ENCODE data around the gene PLA2G6. TPM values are rescaled to one million over a fixed set of nuclear protein-coding genes. Genes with fewer than 3 reads are reported as not detected.

Gene PLA2G6
- total and polyA plus RNA-seq, 4 experiments from 2014 or later: 1.1 to 238 (median 116) TPM

DNA sequence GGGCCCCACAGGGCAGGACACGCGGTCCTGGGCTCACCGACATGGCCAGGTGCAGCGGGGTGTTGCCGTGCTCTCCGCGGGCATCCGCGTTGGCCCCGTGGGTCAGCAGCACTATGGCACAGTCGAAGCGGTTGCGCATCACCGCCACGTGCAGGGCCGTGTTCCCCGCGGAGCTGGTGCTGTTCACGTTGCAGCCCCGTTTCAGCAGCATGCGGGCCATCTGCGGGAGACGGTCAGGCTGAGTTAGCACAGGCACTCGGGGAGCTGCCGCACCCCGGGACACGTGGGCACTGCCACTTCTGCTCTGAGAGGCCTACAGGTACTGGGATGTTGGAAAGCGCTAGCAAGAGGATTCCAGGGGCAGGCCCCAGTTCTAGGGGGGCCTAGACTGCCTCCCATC is 48.8 kb downstream of the PLA2G6 start:
- no peak overlapping the region for H3K27ac Mint-ChIP-seq
- H3K4me3 Mint-ChIP-seq: no peak overlapping the region
- H3K36me3 Mint-ChIP-seq: peaks cover 25 to 36% of the 10 kb centered on the region in 2 donors
- H3K4me3 ChIP-seq (ENCODE audit: low read length in 2 of 2): no peak overlapping the region
- no peaks in the 10 kb centered on the region for H3K27me3 ChIP-seq (ENCODE audit: insufficient read depth, low read length)
- H3K27ac ChIP-seq (ENCODE audit: low read depth, low read length): no peak overlapping the region
- intact Hi-C loops (cut with micrococcal nuclease): no loop called here
- H3K4me1 Mint-ChIP-seq: no peaks in the 10 kb centered on the region
- no peaks in the 10 kb centered on the region for H3K9me3 Mint-ChIP-seq
- peaks cover 19% of the 10 kb centered on the region for H3K36me3 ChIP-seq (ENCODE audit: insufficient read depth, low read length)
- DNase-seq: no peak
- H3K4me1 ChIP-seq (ENCODE audit: insufficient read depth, low read length): no peaks in the 10 kb centered on the region
- ChIA-PET CTCF (ENCODE audit: partially characterized antibody) (no interaction called here), POLR2A (ENCODE audit: partially characterized antibody) (no interaction called here)
- no peaks in the 10 kb centered on the region for H3K9me3 ChIP-seq (ENCODE audit: control insufficient read depth in 1 of 2, low read length in 2 of 2)
- H3K27me3 Mint-ChIP-seq: no peaks in the 10 kb centered on the region

DNA sequence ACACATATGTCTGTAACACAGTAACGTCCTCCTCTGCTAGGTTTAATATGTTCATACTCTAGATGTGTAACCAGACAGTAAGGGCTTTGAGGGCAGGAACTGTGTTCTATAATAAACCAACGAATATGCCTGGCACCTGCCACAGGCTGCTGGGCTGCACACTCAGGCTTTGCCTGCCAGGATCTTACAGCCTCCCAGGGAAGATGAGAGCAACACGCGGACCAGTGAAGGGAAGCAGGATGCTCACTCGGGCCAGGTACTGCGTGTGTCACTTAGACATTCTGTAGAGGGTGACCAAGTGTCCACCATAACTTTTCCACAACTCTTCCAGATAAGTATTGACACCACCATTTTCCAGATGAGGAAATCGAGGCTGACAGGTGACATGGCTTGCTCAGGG is 49.5 kb downstream of the PLA2G6 start:
- CTCF ChIA-PET (ENCODE audit: partially characterized antibody): no interaction called here
- Histone ChIP-seq H3K4me3 (ENCODE audit: low read length in 2 of 2) (no peak overlapping the region), H3K4me1 (ENCODE audit: insufficient read depth, low read length) (no peaks in the 10 kb centered on the region), H3K9me3 (ENCODE audit: control insufficient read depth in 1 of 2, low read length in 2 of 2) (no peaks in the 10 kb centered on the region), H3K27me3 (ENCODE audit: insufficient read depth, low read length) (no peaks in the 10 kb centered on the region), H3K36me3 (ENCODE audit: insufficient read depth, low read length) (peaks cover 19% of the 10 kb centered on the region), H3K27ac (ENCODE audit: low read depth, low read length) (no peak overlapping the region)
- no peaks in the 10 kb centered on the region for H3K4me1 Mint-ChIP-seq
- H3K4me3 Mint-ChIP-seq: no peak overlapping the region
- no peak for DNase-seq
- no peaks in the 10 kb centered on the region for H3K27me3 Mint-ChIP-seq
- intact Hi-C loops (cut with micrococcal nuclease): no loop called here
- POLR2A ChIA-PET (ENCODE audit: partially characterized antibody): no interaction called here
- peak overlapping the region in 1 of 7 donors; percentile 13 for H3K27ac Mint-ChIP-seq
- H3K36me3 Mint-ChIP-seq: peaks cover 24 to 39% of the 10 kb centered on the region in 2 donors
- H3K9me3 Mint-ChIP-seq: no peaks in the 10 kb centered on the region

DNA sequence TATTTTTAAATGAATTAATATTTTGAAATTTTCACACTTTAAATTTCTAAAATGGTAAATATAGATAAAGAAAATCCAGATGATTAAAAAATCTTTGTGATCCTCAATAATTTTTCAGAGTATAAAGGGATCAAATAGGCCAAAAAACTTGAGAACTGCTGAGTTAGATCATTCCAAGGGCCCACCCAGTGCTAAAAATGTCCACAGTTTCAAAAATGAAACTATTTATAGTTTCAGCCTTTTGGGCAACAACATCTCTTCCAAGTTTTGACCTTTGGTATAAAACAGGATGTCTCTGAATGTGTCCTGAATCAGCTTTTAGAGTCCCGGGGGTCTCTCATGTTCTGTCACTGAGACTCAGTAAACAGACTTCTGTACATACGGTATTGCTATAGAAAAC is 50.2 kb downstream of the PLA2G6 start:
- no peaks in the 10 kb centered on the region for H3K27me3 ChIP-seq (ENCODE audit: insufficient read depth, low read length)
- no peak overlapping the region for H3K27ac ChIP-seq (ENCODE audit: low read depth, low read length)
- H3K27me3 Mint-ChIP-seq: no peaks in the 10 kb centered on the region
- H3K4me3 ChIP-seq (ENCODE audit: low read length in 2 of 2): no peak overlapping the region
- H3K4me1 Mint-ChIP-seq: no peaks in the 10 kb centered on the region
- H3K36me3 Mint-ChIP-seq: peaks cover 24 to 46% of the 10 kb centered on the region in 2 donors
- ChIA-PET CTCF (ENCODE audit: partially characterized antibody) (no interaction called here), POLR2A (ENCODE audit: partially characterized antibody) (no interaction called here)
- no peak for DNase-seq
- no peaks in the 10 kb centered on the region for H3K4me1 ChIP-seq (ENCODE audit: insufficient read depth, low read length)
- intact Hi-C loops (cut with micrococcal nuclease): no loop called here
- H3K9me3 ChIP-seq (ENCODE audit: control insufficient read depth in 1 of 2, low read length in 2 of 2): no peaks in the 10 kb centered on the region
- no peak overlapping the region for H3K4me3 Mint-ChIP-seq
- no peaks in the 10 kb centered on the region for H3K9me3 Mint-ChIP-seq
- peaks cover 19% of the 10 kb centered on the region for H3K36me3 ChIP-seq (ENCODE audit: insufficient read depth, low read length)
- H3K27ac Mint-ChIP-seq: no peak overlapping the region

DNA sequence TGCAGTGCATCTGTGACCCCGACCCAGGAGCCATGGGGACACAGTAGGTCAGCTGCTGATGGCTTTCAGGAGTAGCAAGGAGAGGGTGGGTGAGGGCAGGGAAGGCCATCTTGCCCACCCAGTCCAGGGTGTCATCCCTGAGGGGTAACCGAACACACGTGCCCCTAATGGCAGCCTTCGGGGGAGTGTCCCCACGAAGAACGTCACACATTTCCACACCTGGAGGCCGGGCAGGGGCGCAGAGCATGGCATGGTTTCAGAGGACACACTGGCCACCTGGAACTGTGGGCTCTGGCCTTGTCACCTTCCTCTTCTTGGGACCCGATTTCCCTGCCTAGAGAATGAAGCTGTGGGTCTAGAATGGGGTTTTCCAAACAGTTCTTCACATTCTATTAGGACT is 51.8 kb downstream of the PLA2G6 start:
- Mint-ChIP-seq H3K36me3 (peaks cover 21 to 42% of the 10 kb centered on the region in 2 donors), H3K27ac (no peak overlapping the region), H3K9me3 (no peaks in the 10 kb centered on the region), H3K27me3 (no peaks in the 10 kb centered on the region), H3K4me3 (no peak overlapping the region), H3K4me1 (no peaks in the 10 kb centered on the region)
- no peaks in the 10 kb centered on the region for H3K4me1 ChIP-seq (ENCODE audit: insufficient read depth, low read length)
- ChIA-PET CTCF (ENCODE audit: partially characterized antibody) (no interaction called here), POLR2A (ENCODE audit: partially characterized antibody) (no interaction called here)
- no peaks in the 10 kb centered on the region for H3K27me3 ChIP-seq (ENCODE audit: insufficient read depth, low read length)
- H3K27ac ChIP-seq (ENCODE audit: low read depth, low read length): no peak overlapping the region
- H3K36me3 ChIP-seq (ENCODE audit: insufficient read depth, low read length): peaks cover 12% of the 10 kb centered on the region
- no peak overlapping the region for H3K4me3 ChIP-seq (ENCODE audit: low read length in 2 of 2)
- intact Hi-C loops (cut with micrococcal nuclease): no loop called here
- no peaks in the 10 kb centered on the region for H3K9me3 ChIP-seq (ENCODE audit: control insufficient read depth in 1 of 2, low read length in 2 of 2)
- no peak for DNase-seq

DNA sequence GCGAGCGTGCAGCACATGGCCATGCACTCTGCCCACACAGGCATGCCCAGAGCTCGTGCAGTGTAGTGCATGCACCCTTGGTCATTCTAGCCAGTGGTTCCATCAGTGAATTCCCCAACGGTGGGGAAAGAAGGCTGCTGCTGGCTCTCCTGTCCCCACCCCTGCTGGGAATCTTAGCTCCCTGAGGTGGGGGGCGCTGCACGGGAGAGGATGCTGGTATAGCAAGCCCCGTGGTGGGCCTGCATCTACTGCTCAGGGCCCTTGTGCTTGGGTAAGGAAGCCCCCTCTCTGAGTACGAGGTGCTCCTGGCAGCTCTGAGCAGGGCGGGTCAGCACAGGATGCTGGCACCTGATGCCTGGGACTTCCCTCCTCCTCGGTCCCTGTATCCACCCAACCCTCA is 52.6 kb downstream of the PLA2G6 start:
- Mint-ChIP-seq H3K36me3 (peaks cover 16 to 38% of the 10 kb centered on the region in 2 donors), H3K9me3 (no peaks in the 10 kb centered on the region), H3K27ac (no peak overlapping the region), H3K4me1 (peaks cover 0 to 3% (median under 1%) of the 10 kb centered on the region in 4 donors), H3K4me3 (no peak overlapping the region), H3K27me3 (no peaks in the 10 kb centered on the region)
- Histone ChIP-seq H3K9me3 (ENCODE audit: control insufficient read depth in 1 of 2, low read length in 2 of 2) (no peaks in the 10 kb centered on the region), H3K27me3 (ENCODE audit: insufficient read depth, low read length) (no peaks in the 10 kb centered on the region), H3K36me3 (ENCODE audit: insufficient read depth, low read length) (peaks cover 12% of the 10 kb centered on the region), H3K4me3 (ENCODE audit: low read length in 2 of 2) (no peak overlapping the region), H3K27ac (ENCODE audit: low read depth, low read length) (no peak overlapping the region), H3K4me1 (ENCODE audit: insufficient read depth, low read length) (no peaks in the 10 kb centered on the region)
- DNase-seq: no peak
- intact Hi-C loops (cut with micrococcal nuclease): no loop called here
- ChIA-PET POLR2A (ENCODE audit: partially characterized antibody) (no interaction called here), CTCF (ENCODE audit: partially characterized antibody) (no interaction called here)

DNA sequence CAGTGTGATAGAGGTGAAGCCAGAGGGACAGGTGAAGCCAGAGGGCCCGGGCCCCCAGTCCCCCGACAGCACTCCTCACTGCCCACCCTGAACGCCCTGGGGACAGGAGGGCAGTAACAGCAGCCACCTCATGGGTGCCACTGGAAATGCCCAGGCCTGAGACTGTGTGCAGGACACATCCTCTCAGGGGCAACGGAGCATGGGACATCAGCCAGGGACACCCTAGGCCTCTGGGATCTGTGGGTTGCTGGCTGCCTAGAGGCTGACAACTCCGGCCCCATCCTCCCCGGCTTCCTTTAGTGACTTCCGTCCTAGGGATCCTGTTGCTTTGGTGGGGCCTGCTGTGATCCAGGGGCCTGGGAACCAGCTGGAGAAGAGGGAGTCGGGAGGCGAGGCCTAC is 53.8 kb downstream of the PLA2G6 start:
- Mint-ChIP-seq H3K4me1 (peaks cover 0 to 3% (median under 1%) of the 10 kb centered on the region in 4 donors), H3K36me3 (peaks cover 12 to 36% of the 10 kb centered on the region in 2 donors), H3K4me3 (no peak overlapping the region), H3K9me3 (no peaks in the 10 kb centered on the region), H3K27ac (no peak overlapping the region), H3K27me3 (no peaks in the 10 kb centered on the region)
- POLR2A ChIA-PET (ENCODE audit: partially characterized antibody): no interaction called here
- H3K27me3 ChIP-seq (ENCODE audit: insufficient read depth, low read length): no peaks in the 10 kb centered on the region
- no peak overlapping the region for H3K4me3 ChIP-seq (ENCODE audit: low read length in 2 of 2)
- no peaks in the 10 kb centered on the region for H3K4me1 ChIP-seq (ENCODE audit: insufficient read depth, low read length)
- intact Hi-C loops (cut with micrococcal nuclease): no loop called here
- H3K36me3 ChIP-seq (ENCODE audit: insufficient read depth, low read length): peaks cover 12% of the 10 kb centered on the region
- no peak for DNase-seq
- no peak overlapping the region for H3K27ac ChIP-seq (ENCODE audit: low read depth, low read length)
- CTCF ChIA-PET (ENCODE audit: partially characterized antibody): no interaction called here
- no peaks in the 10 kb centered on the region for H3K9me3 ChIP-seq (ENCODE audit: control insufficient read depth in 1 of 2, low read length in 2 of 2)

DNA sequence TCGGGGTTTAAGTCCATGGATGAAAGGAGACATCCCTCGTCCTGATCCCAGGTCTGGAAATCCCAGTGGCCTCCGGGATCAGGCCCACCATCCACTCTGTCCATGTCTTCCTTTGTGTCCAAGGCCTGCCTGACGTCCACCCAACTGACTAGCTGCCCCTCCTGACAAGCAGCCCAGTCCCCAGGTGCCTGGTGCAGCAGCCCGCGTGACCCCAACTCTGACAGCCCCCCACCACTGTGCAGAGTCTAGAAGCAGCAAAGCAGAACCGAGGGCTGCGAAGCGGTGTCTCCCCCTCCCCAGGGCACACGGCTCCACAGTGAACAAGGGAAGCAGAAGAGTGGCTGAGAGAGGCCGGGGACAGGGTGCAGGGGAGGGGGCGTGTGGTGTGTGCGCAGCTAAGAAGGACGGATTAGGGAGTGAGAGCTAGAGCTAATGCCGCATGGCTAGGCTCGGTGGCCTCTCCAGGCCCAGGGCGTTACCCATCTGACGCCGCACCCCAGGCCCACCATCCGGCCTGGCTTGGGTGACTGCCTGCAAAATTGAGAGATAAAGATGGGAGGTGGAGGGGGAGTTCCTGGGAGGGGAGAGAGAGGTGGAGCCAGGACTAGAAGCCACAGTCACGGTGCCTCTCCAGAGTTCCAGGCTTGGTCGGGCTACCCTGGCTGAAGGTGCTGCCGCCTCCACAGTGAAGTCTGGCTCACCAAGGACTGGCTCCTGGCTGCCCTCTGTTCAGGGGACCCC is 54.5 kb downstream of the PLA2G6 start:
- Histone ChIP-seq H3K9me3 (ENCODE audit: control insufficient read depth in 1 of 2, low read length in 2 of 2) (no peaks in the 10 kb centered on the region), H3K4me3 (ENCODE audit: low read length in 2 of 2) (no peak overlapping the region), H3K4me1 (ENCODE audit: insufficient read depth, low read length) (no peaks in the 10 kb centered on the region), H3K27me3 (ENCODE audit: insufficient read depth, low read length) (no peaks in the 10 kb centered on the region), H3K36me3 (ENCODE audit: insufficient read depth, low read length) (peaks cover 6% of the 10 kb centered on the region), H3K27ac (ENCODE audit: low read depth, low read length) (no peak overlapping the region)
- DNase-seq: no peak
- Mint-ChIP-seq H3K36me3 (peaks cover 7 to 31% of the 10 kb centered on the region in 2 donors), H3K4me1 (peaks cover 0 to 3% (median under 1%) of the 10 kb centered on the region in 4 donors), H3K27ac (no peak overlapping the region), H3K27me3 (no peaks in the 10 kb centered on the region), H3K9me3 (no peaks in the 10 kb centered on the region), H3K4me3 (no peak overlapping the region)
- CTCF ChIA-PET (ENCODE audit: partially characterized antibody): no interaction called here
- intact Hi-C loops (cut with micrococcal nuclease): no loop called here
- POLR2A ChIA-PET (ENCODE audit: partially characterized antibody): no interaction called here
